HepG2 (cell line): ENCODE data around the gene CDT1. TPM values are rescaled to one million over a fixed set of nuclear protein-coding genes. Genes with fewer than 3 reads are reported as not detected.
A peak's percentile ranks its signal among the peaks of the same experiment; 100 is the strongest.

Experiments
- AGO1 ChIP-seq: fragments of 200-400 bp; formaldehyde crosslinking; IDR thresholded peaks from 2 replicates; pipeline ENCODE4 v1.6.1; 2017; ENCODE audit warnings: mild to moderate bottlenecking, low read depth, low read length, moderate library complexity; ENCODE audit not compliant: poor library complexity, severe bottlenecking
- DZIP1 ChIP-seq: sonication (generic); formaldehyde crosslinking; IDR thresholded peaks from 2 replicates; pipeline ENCODE4 v1.5.0; 2020; ENCODE audit warnings: mild to moderate bottlenecking, missing genetic modification reagents
- FOXA1 ChIP-seq, 2 experiments: fragments of 450-650 bp in 1 of 2; sonication (generic) in 1 of 2; formaldehyde crosslinking in 1 of 2; IDR thresholded peaks; 2 replicates each; pipeline versions ENCODE4 v1.4.0 to v1.6.1; 2016 to 2020; ENCODE audit warnings: missing genetic modification reagents in 1 of 2
- HIVEP1 ChIP-seq: sonication (generic); formaldehyde crosslinking; IDR thresholded peaks from 2 replicates; pipeline ENCODE4 v1.4.0; 2020; ENCODE audit warnings: mild to moderate bottlenecking, missing genetic modification reagents
- KDM2A ChIP-seq: sonication (generic); formaldehyde crosslinking; IDR thresholded peaks from 2 replicates; pipeline ENCODE4 v1.4.0; 2020; ENCODE audit warnings: low read depth, missing genetic modification reagents, borderline replicate concordance
- PAF1 ChIP-seq: IDR thresholded peaks from 2 replicates; pipeline ENCODE4 v1.6.1; 2016; ENCODE audit warnings: missing genetic modification reagents, missing compliant biosample characterization
- POLR2G ChIP-seq: fragments of 200-400 bp; formaldehyde crosslinking; IDR thresholded peaks from 2 replicates; pipeline ENCODE4 v1.6.1; 2018; ENCODE audit warnings: mild to moderate bottlenecking, low read depth, low read length, moderate library complexity
- ZBTB2 ChIP-seq: sonication (generic); formaldehyde crosslinking; IDR thresholded peaks from 2 replicates; pipeline ENCODE4 v1.8.0; 2022; ENCODE audit warnings: low read depth, missing genetic modification reagents
- ZMYM3 ChIP-seq: sonication (generic); formaldehyde crosslinking; IDR thresholded peaks from 2 replicates; pipeline ENCODE4 v1.5.1; 2020; ENCODE audit warnings: mild to moderate bottlenecking, missing genetic modification reagents
- ZNF547 ChIP-seq: sonication (generic); formaldehyde crosslinking; IDR thresholded peaks from 2 replicates; pipeline ENCODE4 v1.5.1; 2020; ENCODE audit warnings: mild to moderate bottlenecking, missing genetic modification reagents
- ZNF598 ChIP-seq: sonication (generic); formaldehyde crosslinking; IDR thresholded peaks from 2 replicates; pipeline ENCODE4 v1.5.1; 2020; ENCODE audit warnings: mild to moderate bottlenecking, missing genetic modification reagents, borderline replicate concordance
- ZNF891 ChIP-seq: sonication (generic); formaldehyde crosslinking; IDR thresholded peaks from 2 replicates; pipeline ENCODE4 v1.5.0; 2020; ENCODE audit warnings: mild to moderate bottlenecking, missing genetic modification reagents
- ZSCAN21 ChIP-seq: sonication (generic); formaldehyde crosslinking; IDR thresholded peaks from 2 replicates; pipeline ENCODE4 v1.8.0; 2022; ENCODE audit warnings: mild to moderate bottlenecking, missing genetic modification reagents, moderate library complexity, borderline replicate concordance
- polyA plus RNA-seq, 8 experiments: library from polyadenylated mRNA; depleted of rRNA in 3 of 8; stranded (reverse) in 7 of 8; unstranded in 1 of 8; fragments of >200 nt; fragmentation: Illumina TruSeq in 4 of 8; extraction: Trizol in 4 of 8; gene quantifications; 2 replicates each; pipeline versions ENCODE4 v1.2.1 to v1.2.3, GENCODE V29; 2011 to 2016; ENCODE audit warnings: low read depth in 4 of 8, missing spikeins in 1 of 8, mixed read lengths in 1 of 8; ENCODE audit not compliant: insufficient read depth in 1 of 8
- total RNA-seq, 5 experiments: library from RNA; depleted of rRNA; stranded (reverse); fragments of >200 nt; fragmentation: Illumina TruSeq; extraction: Trizol; gene quantifications; 2 replicates each; pipeline ENCODE4 v1.2.3, GENCODE V29; 2016; ENCODE audit warnings: low read depth in 1 of 5
- TF ChIP-seq, protein P1 (sequence below): sonication (generic); formaldehyde crosslinking; IDR thresholded peaks from 2 replicates; pipeline ENCODE4 v1.8.1; 2022; ENCODE audit warnings: low read depth, mild to moderate bottlenecking, missing genetic modification reagents
- TF ChIP-seq, protein P2 (sequence below): sonication (generic); formaldehyde crosslinking; IDR thresholded peaks from 2 replicates; pipeline ENCODE4 v1.8.0; 2023; ENCODE audit warnings: mild to moderate bottlenecking, missing genetic modification reagents
- TF ChIP-seq, protein P3 (sequence below): sonication (generic); formaldehyde crosslinking; IDR thresholded peaks from 2 replicates; pipeline ENCODE4 v1.5.1; 2020; ENCODE audit warnings: mild to moderate bottlenecking, missing genetic modification reagents, moderate library complexity
- TF ChIP-seq, protein P4 (sequence below): IDR thresholded peaks from 2 replicates; pipeline ENCODE4 v1.6.1; 2016; ENCODE audit warnings: mild to moderate bottlenecking

The CDT1 gene
- total and polyA plus RNA-seq, 2 of the 13 experiments (the other 11 are each of a cell fraction or from before 2014, with no cell fraction given) = 23.1 to 23.8 TPM

- TF ChIP-seq ZMYM3 (no peak), ZNF547 (CRISPR knock-in tag) (0 out of 2 replicates have a peak, but pooled peaks have one; percentile 37), KDM2A (CRISPR knock-in tag) (peak; percentile 56; the same call in 1 of the 2 replicates), AGO1 (peak; percentile 94), ZNF598 (peak; percentile 80; the same call in 1 of the 2 replicates), DZIP1 (CRISPR knock-in tag) (0 out of 2 replicates have a peak, but pooled peaks have one; percentile 26), HIVEP1 (CRISPR knock-in tag) (no peak), PAF1 (0 out of 2 replicates have a peak, but pooled peaks have one; percentile 17), ZBTB2 (CRISPR knock-in tag) (no peak), FOXA1 (IDR thresholded peaks at IDR 0.05) (no peak), FOXA1 (CRISPR knock-in tag; IDR thresholded peaks at IDR 0.05) (no peak), ZNF891 (CRISPR knock-in tag) (0 out of 2 replicates have a peak, but pooled peaks have one; percentile 23), POLR2G (peak; percentile 13; the same call in 1 of the 2 replicates), ZSCAN21 (CRISPR knock-in tag) (peak; percentile 13; the same call in 1 of the 2 replicates)
- TF ChIP-seq, protein P1, sequence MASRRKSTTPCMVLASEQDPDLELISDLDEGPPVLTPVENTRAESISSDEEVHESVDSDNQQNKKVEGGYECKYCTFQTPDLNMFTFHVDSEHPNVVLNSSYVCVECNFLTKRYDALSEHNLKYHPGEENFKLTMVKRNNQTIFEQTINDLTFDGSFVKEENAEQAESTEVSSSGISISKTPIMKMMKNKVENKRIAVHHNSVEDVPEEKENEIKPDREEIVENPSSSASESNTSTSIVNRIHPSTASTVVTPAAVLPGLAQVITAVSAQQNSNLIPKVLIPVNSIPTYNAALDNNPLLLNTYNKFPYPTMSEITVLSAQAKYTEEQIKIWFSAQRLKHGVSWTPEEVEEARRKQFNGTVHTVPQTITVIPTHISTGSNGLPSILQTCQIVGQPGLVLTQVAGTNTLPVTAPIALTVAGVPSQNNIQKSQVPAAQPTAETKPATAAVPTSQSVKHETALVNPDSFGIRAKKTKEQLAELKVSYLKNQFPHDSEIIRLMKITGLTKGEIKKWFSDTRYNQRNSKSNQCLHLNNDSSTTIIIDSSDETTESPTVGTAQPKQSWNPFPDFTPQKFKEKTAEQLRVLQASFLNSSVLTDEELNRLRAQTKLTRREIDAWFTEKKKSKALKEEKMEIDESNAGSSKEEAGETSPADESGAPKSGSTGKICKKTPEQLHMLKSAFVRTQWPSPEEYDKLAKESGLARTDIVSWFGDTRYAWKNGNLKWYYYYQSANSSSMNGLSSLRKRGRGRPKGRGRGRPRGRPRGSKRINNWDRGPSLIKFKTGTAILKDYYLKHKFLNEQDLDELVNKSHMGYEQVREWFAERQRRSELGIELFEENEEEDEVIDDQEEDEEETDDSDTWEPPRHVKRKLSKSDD (CRISPR knock-in tag) = no peak
- TF ChIP-seq, protein P2, sequence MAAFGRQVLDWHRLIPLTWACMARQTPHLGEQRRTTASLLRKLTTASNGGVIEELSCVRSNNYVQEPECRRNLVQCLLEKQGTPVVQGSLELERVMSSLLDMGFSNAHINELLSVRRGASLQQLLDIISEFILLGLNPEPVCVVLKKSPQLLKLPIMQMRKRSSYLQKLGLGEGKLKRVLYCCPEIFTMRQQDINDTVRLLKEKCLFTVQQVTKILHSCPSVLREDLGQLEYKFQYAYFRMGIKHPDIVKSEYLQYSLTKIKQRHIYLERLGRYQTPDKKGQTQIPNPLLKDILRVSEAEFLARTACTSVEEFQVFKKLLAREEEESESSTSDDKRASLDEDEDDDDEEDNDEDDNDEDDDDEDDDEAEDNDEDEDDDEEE (CRISPR knock-in tag) = no peak
- TF ChIP-seq, protein P3, sequence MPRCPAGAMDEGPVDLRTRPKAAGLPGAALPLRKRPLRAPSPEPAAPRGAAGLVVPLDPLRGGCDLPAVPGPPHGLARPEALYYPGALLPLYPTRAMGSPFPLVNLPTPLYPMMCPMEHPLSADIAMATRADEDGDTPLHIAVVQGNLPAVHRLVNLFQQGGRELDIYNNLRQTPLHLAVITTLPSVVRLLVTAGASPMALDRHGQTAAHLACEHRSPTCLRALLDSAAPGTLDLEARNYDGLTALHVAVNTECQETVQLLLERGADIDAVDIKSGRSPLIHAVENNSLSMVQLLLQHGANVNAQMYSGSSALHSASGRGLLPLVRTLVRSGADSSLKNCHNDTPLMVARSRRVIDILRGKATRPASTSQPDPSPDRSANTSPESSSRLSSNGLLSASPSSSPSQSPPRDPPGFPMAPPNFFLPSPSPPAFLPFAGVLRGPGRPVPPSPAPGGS (CRISPR knock-in tag) = 0 out of 2 replicates have a peak, but pooled peaks have one; percentile 43
- TF ChIP-seq, protein P4, sequence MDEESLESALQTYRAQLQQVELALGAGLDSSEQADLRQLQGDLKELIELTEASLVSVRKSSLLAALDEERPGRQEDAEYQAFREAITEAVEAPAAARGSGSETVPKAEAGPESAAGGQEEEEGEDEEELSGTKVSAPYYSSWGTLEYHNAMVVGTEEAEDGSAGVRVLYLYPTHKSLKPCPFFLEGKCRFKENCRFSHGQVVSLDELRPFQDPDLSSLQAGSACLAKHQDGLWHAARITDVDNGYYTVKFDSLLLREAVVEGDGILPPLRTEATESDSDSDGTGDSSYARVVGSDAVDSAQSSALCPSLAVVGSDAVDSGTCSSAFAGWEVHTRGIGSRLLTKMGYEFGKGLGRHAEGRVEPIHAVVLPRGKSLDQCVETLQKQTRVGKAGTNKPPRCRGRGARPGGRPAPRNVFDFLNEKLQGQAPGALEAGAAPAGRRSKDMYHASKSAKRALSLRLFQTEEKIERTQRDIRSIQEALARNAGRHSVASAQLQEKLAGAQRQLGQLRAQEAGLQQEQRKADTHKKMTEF (CRISPR knock-in tag) = no peak
These were observed 3.0 kb downstream of the CDT1 start (continued) for GRCh38 chr16:88806491-88807111.
